NCI-H748 (cell line): ENCODE results near the gene TTLL10.

Source experiments
- DNase-seq: peaks from one replicate; lab custom pipeline; 2025; ENCODE audit not compliant: unreplicated experiment; lab: John Stamatoyannopoulos, UW

The TTLL10 gene, protein sequence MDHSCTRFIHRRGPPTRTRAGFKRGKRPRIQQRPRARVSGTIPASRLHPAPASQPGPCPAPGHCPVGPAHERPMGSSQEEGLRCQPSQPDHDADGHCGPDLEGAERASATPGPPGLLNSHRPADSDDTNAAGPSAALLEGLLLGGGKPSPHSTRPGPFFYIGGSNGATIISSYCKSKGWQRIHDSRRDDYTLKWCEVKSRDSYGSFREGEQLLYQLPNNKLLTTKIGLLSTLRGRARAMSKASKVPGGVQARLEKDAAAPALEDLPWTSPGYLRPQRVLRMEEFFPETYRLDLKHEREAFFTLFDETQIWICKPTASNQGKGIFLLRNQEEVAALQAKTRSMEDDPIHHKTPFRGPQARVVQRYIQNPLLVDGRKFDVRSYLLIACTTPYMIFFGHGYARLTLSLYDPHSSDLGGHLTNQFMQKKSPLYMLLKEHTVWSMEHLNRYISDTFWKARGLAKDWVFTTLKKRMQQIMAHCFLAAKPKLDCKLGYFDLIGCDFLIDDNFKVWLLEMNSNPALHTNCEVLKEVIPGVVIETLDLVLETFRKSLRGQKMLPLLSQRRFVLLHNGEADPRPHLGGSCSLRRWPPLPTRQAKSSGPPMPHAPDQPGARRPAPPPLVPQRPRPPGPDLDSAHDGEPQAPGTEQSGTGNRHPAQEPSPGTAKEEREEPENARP

DNA sequence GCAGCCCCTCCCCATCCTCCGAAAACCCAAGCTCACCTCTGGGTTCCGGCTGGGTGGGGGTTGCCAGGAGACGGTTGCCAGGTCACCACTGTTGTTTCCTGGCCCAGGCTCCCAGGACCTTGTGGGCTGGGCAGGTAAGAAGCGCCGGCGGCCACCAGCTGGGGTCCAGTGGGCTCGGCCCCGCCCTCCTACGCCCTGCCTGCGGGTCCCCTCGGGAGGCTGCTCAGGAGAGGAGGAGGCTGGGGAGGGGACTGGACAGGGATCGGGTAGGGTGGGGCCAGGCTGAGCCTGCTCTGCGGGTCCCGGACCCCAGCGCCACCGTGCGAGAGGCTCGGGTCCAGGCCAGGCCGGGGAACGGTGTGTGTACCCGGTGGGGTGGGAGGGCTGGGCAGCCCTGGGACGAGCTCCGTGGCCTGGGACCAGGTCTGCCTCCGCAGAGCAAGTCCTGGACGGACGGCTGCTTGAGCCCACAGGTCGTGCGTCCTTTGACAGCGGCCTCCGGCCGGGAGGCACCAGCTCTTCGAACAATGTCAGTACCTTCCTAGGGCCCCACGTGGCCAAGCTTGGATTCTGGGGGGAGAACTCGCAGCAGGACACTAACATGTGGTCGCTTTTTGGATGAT, at the start of gene TTLL10:
Gene TTLL10 (plus strand): TSS at position 88 of the 623 bp plus-strand sequence. CDS start 5,336 bp downstream, outside the sequence.
- DNase-seq, result peak; percentile 48

DNA sequence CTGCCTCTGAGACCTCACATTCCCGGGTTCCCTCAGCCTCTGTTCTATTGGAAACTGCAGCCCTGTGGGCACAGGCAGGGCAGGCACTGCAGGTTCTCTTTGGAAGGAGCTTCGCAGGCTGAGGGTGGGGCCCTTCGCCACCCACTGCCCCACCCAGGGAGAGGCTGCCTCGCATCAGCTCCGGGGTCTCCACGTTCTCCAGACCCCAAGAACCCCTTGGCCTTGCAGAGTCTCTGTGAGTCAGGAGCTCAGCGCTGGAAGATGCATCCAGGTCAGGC, 49.2 kb upstream of the TTLL10 start:
- DNase-seq, result no peak

DNA sequence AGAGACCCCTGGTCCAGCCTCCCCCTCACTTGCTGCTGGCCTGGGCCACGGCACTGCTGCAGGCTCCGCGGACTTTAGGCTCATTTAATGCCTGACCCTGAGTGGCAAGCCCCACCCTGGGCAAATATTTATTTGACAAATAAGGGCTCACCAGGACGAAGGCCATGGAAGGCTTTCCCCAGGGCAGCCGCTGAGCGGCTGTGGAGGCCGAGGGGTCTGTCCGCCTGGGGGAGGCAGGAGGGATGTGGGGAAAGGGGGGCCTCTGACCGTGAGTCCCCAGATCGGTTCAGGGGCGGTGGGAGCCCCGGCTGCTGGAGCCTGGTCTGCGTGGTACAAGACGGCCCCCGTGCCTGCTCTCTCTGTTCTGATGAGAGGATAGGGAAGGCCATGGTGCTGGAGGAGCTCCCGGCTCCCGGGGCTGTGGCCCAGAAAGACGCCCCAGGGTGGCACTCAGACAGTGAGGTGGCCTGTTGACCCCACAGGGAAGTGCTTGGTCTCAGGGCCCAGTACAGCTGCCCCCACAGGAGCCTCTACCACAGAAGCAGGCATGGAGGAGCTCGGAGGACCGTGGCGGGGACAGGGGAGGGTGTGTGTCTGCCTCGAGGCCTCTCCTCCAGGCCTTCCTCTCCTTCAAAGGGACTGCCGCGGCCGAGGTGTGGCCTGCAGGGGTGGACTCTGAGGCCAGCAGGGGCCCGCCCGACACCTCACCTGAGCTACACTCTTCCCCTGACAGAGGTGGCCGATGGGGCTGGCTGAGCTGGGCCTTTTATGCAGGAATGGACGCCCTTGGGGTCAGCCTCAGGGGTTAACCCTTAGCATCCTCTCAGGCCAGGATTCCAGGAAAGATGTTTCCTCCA, 48.7 kb upstream of the TTLL10 start:
- peak; percentile 74 for DNase-seq

DNA sequence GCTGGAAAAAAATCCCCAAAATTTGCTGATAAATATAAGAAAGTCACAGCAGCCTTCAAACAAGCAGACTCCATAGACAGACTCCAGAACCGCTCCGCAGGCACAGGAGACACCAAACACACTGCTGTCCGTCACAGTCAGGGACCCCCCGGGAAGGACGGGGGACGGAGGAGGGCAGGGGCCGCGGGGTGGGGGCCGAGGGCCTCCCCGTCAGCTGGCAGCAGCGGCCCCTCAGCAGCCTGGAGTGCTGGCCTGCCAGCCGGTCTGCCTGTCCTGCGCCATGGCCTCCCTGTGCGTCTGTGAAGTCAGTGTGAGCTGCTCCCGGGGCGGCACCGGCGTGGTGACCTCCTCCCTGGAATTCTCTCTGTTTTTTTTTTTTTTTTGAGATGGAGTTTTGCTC, 47.7 kb upstream of the TTLL10 start:
- no peak for DNase-seq

DNA sequence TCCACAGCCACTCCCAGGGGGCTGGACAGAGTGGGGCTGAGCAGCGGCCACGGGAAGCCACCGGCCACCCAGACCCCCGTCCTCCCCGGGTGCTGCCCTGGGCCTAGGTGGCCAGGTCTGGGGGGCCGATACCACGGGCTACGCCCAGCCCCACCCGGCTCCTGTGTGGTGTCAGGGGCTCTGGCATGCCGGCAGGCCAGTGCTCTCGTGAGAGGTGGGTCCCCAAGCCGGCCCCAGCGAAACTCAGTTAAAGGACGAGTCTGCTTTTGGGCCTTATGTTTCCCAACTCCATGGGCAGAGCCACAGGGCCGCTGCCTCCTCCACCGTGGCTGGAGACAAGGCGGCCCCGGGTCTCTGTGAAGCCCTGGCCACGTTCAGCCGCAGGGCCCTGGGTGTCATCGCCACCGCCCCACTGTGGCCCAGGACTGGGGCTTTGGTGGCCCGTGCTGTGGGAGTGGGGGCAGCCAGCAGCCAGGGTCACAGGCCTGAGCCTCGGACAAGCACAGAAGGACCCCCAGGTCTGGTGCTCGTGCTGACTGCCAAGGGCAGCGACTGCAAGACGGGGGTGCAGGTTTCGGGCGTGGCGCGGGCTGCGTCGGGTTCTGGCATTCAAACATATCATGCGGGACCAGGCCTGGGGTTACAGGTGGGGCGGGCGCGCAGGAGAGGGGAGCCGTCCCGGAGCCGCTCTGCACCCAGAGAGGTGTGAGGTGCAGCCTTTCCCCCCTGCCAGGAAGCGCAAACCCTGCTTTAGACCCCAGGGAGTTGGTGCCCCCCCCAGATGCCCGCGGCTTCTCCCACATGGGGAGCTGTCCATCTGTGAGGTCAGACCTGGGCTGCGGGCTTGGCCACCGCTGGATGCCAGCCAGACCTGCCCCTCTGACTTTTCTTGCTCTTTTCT, 45.9 kb upstream of the TTLL10 start:
- DNase-seq, result no peak

DNA sequence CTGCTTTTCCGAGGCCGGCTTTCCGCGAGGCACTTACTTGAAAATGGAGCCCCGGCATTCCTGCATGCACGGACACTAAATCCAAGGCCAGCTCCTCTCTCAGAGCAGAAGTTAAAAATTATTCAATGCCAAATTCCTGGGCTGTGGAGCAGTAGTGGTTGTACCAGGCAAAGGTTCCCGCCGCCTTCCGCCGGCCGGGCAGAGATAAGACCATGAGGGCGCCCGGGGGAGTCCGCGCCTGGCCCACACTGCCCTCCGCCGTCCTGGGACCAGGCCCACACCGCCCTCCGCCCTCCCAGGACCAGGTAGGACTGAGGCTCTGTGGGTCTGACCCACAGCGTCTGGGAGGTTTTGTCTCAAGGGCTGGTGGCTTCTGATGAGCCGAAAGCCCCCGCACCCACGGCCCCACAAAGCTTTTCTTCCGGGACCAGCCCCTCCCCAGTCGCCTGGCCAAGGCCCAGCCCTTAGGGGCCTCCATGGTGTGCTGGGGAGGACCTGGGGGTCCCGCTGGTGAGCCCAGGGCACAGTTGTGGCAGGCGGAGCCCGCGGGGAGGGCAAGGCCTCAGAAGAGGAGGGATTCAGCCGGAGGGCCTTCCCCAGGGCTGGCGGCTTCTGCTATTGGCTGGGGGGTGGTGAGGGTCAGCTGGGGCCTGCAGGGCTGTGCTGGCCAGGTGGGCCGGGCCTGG, 45.1 kb upstream of the TTLL10 start:
- no peak for DNase-seq

DNA sequence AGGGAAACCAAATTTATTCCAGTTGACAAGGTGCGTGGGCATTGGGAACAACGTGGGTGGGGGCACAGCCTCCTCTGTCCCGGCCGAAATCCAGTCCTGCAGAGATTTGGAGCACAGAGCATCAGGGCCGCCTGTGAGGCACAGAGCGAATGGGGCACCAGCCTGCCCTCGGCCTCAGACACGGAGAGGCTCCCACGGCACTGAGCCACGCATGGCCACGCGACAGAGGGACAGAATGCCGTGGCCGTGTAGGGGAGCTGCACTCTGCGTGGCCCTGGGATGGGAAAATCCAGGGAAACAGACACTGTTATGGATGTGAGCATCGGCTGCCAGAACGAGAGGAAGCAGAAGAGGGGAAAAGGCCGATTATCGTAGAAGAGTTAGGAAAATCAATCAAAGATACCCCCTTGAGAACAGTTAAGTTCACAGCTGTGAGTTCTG, 44.3 kb upstream of the TTLL10 start:
- DNase-seq, result no peak

DNA sequence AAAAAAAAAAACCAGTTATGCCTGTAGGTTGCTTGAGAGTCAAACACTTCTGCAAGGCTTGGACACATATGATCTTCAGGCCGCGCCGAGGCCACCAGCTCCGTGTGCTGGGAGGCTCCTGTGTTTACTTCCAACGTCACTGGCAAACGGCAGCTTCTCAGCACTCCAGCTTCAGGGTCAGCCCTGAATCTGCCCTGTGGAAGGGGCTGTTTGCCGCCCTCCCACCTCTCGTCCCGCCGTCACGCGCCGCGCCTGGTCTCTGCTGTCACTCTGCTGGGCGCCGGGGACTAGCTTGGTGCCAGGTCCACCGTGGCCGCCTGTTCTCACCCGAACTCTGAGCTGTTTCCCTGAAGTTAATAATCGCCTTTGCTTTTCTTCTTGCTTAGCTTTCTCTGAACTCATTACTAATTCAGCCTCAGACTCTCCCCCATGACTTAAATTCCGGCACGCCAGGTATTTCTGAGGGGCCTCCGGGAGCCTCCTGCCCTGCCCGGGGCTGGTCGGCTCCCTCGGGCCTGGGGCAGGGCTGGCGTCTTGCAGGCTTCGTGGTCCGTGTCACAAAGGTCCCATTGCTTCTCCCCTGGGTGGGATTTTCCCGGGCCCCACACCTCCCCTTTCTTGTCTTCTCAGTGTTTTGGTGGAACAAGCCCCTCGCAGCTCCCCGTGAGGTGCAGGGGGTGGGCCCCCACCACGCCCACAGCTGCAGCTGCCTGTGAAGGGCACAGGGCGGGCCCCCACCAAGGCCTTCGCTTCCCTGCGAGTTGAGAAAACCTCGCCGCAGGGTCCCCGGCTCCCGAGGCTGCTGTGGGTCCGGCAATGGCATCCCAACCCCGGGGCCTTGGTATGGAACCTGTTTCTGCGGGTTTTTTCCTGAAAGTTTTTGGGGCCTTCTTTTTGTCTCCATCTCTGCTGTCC, 43.2 kb upstream of the TTLL10 start:
- DNase-seq, result no peak

DNA sequence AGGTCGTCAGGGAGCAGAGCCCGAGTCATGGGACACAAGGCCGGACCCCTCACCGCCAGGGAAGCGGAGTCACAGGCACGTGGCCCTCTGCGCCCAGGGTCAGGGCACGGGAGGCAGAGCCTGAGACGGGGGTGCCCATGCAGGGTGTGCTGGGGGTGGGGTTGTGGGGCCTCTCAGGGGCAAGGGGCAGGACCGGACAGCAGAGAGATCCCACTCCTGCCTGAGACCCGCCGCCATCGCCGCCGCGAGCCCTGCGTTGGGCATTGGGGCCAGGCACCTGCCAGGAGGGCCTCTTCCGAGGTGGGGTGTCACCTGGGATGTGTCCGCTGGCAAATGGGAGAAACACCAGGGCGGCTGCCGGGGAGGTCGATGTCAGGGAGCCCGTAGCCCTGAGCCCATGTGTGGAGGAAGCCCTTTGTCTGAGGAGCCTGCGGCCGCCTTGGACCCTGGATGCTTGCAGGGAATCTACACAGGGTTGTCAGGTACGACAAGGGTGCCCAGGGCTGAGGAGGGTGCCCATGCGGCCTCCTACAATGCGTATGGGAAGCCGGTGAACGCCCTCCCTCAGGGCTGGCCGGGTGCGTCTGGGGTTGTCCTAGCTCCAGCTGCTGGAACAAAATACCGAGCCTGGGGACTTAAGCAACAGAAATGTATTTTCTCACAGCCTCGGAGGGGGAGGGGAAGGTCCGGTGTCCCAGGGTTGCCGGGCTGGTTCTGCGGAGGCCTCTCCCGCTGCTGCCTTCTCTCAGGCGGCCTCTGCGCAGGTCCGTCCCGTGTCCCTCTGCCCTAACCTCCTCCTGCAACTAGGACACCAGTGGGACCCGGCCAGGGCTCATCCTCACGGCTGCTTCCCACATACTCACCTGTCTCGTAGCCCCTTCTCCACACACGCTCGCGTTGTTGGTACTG, 41.4 kb upstream of the TTLL10 start:
- DNase-seq, result no peak

DNA sequence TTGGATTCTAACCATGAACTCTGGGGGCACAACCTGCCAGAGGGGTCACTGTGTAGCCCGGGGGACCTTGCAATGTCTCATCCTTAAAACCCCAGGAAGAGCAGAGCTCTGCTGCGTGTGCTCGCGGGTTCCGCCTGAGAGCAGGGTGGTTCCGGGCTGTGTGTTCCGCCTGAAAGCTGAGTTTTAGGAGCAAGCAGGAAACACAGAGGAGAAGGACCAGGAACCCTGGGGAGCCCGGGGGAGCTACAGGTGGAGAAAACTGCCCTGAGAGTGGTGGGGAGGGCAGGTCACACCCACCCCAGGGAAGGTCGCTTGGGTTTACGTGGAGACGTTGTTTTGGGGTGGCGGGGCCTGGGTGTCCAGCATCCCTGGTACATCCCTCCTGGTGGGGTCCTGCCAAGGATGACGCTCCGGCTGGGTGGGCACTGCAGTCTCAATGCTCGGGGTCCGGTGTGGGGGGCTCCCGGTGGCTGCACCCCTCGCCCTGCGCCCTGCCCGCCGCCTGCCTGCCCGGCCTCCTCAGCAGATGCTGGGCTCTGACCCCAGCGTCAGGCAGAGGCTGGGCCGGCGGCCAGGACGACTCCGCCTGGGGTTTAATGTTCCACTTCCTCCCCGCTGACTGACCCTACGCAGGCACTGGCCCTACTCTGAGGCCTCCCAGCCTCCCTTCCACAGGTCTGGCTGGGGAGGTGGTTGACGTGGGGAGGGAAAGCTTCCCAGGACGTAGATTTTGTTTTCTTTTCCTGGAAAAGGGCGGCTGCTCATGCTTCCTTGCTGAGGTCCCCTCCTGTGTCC, 40.5 kb upstream of the TTLL10 start:
- peak; percentile 20 for DNase-seq

DNA sequence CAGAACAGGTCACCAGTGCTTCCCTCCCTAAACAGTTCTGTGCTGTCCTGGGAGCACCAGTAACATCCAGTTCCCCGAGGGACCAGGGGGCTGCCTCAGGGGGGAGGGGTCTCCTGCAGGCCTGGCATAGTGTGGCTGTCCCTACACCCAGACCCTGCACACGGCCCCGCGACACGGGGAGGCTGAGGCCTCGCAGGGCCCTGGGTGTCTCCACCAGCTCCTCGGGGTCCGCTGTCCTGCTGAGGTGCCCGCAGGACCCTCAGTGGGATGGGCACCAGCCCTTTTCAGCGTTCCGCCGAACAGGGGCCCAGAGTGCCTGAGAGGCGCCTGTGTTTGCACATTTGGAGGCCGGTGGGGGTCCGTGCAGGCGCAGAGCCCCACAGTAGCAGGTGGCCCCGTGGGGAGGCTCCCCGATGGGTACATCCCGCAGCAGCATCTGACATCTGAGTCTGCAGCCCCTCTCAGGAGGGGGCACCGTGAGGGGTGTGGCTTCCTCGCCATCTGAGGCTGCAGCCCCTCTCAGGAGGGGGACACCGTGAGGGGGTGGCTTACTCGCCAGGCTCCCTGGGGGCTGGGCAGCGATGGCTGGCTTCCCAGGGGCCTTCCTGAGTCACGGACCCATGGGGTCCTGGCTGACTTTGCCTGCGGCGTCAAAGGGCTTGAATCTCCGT, 39.2 kb upstream of the TTLL10 start:
- no peak for DNase-seq

DNA sequence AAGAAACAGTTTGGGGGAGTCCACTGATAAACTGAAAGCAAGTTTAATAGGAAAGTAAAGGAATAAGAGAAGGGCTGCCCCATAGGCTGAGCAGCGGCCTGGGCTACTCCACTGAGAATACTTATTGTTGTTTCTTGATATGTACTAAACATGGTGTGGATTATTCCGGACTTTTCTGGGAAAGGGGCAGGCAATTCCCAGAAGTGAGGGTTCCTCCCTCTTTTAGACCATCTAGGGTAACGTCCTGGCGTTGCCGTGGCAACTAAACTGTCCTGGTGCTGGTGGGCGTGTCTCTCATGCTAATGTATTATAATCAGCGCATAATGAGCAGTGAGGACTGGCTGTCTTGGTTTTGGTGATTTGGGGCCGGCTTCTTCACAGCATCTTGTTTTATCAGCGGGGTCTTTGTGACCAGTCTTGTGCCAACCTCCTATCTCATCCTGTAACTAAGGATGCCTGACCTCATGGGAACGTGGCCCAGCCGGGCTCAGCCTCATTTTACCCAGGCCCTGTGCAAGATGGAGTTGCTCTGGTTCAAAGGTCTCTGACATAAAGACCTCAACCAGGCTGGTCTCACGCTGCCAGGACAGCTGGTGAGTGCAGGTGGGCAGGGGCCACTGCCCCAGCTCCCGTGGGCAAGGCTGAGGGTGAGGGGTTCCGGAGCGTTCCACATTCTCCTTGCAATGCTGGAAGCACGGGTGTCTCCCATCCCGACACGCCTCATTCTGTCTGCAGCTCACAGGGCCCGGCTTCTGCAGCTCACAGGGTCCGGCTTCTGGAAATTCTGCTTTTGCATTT, 38.1 kb upstream of the TTLL10 start:
- DNase-seq, result peak; percentile 42

DNA sequence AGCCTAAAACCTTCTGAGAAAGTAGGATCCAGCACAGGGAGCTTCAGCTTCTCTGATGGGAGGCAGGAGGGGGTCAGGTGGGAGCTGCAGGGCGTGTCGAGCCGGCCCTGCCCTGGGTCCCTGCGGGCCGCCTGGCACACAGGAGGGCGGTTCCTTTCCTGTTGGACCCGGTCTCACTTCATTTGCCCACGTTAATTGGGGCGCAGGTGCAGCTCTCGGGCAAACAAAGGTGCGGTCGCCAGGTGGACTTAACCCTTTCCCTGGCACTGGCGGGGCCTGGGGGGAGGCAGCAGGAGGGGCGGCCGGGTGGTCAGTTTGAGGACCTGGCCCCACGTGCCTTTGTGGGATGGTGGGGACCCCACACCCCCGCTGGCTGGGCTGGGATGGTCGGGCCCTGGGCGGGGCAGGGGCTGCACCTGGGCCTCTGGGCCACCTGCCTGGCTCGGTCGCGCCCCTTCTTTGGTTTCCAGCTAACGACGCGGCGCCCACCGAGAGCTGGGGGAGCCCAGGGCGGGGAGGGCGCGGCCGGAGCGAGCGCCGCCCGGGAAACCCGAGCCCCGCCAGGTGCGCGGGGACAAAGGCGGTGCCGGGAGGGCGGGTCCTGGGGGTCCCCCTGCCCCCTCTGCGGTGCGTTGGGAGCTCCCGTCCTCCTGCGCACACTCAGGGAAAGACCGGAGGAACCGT, 37.0 kb upstream of the TTLL10 start:
- peak; percentile 97 for DNase-seq

DNA sequence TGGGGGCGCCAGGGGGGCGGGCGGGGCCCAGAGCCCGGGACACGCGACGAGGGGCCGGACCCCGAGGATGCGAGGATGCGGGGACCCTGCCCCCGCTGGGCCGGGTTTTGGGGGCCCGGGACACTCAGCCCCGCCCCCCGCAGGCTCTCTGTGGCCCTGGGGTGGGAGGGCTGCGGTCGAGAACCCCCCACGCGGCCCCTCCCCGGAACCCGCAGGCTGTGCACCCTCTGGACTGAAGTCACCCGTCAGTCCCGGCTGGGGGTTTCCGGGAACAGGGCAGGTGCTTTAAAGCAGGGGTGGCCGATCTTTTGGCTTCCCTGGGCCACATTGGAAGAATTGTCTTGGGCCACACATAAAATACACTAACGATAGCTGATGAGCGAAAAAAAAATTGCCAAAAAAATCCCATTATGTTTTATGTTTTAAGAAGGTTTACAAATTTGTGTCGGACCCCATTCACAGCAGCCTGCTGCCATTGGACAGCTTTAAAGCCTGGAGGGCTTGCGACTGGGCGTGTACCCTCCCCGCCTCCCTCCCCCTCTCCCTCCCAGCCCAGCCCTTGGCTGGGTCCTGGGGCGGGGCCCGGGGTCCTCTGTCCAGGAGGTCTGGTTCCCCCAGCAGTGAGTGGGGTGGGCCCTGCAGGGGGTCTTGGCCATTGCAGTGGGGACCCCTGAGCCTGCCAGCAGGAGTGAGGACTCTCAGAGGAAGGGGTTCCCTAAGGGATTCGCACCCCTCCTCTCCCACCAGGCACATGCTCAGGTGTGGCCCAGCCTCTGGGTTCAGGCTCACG, 36.2 kb upstream of the TTLL10 start:
- DNase-seq, result peak; percentile 74
